HL-60 (cell line): ENCODE measurements around the gene ENTPD7.

Source experiments
- CTCF ChIP-seq: IDR thresholded peaks from one replicate; pipeline ENCODE4 v1.5.1; 2011; ENCODE audit warnings: low read length, control low read depth, inconsistent platforms; ENCODE audit not compliant: insufficient read depth
- GABPA ChIP-seq: IDR thresholded peaks from 2 replicates; pipeline ENCODE4 v1.6.1; 2012; ENCODE audit warnings: low read depth
- POLR2AphosphoS5 ChIP-seq: IDR thresholded peaks from 2 replicates; pipeline ENCODE4 v1.6.1; 2012; ENCODE audit warnings: low read depth
- SPI1 ChIP-seq: IDR thresholded peaks from 2 replicates; pipeline ENCODE4 v1.6.1; 2012; ENCODE audit warnings: low read depth, mild to moderate bottlenecking, borderline replicate concordance
- TF ChIP-seq, protein P1 (sequence below): IDR thresholded peaks from 2 replicates; pipeline ENCODE4 v1.6.1; 2012; ENCODE audit warnings: low read depth; ENCODE audit not compliant: insufficient replicate concordance

GRCh38 chr10:99647601-99648151, 11.6 kb upstream of the ENTPD7 start:
- TF ChIP-seq CTCF (no peak), POLR2AphosphoS5 (no peak), GABPA (no peak), SPI1 (no peak)
- TF ChIP-seq, protein P1, sequence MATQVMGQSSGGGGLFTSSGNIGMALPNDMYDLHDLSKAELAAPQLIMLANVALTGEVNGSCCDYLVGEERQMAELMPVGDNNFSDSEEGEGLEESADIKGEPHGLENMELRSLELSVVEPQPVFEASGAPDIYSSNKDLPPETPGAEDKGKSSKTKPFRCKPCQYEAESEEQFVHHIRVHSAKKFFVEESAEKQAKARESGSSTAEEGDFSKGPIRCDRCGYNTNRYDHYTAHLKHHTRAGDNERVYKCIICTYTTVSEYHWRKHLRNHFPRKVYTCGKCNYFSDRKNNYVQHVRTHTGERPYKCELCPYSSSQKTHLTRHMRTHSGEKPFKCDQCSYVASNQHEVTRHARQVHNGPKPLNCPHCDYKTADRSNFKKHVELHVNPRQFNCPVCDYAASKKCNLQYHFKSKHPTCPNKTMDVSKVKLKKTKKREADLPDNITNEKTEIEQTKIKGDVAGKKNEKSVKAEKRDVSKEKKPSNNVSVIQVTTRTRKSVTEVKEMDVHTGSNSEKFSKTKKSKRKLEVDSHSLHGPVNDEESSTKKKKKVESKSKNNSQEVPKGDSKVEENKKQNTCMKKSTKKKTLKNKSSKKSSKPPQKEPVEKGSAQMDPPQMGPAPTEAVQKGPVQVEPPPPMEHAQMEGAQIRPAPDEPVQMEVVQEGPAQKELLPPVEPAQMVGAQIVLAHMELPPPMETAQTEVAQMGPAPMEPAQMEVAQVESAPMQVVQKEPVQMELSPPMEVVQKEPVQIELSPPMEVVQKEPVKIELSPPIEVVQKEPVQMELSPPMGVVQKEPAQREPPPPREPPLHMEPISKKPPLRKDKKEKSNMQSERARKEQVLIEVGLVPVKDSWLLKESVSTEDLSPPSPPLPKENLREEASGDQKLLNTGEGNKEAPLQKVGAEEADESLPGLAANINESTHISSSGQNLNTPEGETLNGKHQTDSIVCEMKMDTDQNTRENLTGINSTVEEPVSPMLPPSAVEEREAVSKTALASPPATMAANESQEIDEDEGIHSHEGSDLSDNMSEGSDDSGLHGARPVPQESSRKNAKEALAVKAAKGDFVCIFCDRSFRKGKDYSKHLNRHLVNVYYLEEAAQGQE, result no peak
